Embryonic facial prominence (tissue), 1 donor: ENCODE measurements around the gene NHERF2.
"Not testable (repeated sequence)": the region's sequence is repeated elsewhere in the genome, so short reads cannot be mapped to it uniquely, and the experiment has no call there.

Source experiments
- DNase-seq: peaks from one replicate; pipeline ENCODE4 v3.0.0-alpha.2; 2016; ENCODE audit errors: extremely low spot score

NHERF2 gene

GRCh38 chr16:2028146-2028545, 1.4 kb downstream of the NHERF2 start:
- DNase-seq = no peak

DNA sequence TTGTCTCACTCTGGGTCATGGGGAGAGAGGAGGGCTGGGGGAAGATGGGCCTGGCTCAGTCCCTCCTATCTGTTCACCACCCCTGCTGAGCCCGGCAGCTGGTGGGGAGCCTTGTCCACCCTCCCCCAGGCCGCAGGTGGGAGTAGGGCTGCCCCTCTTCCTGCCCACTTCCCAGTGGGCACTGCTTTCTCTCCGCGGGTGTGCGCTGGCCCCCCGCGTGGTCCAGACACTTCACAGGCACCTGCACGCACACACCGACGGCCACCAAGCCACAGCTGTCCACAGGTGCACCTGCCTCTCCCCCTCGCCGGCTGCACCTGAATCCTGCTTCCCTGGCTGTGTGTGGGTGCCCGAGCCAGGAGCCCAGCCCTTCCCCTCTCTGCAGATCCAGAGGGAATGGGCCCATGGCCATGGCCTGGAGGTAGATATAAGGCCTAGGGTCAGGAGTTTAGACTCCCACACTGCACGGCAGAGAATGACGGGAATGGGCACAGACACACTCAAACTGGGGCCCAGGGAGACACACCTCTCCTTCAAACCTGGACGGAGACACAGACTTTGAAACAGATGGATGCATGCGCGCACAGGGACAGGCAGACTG, 2.0 kb downstream of the NHERF2 start:
- no peak for DNase-seq

DNA sequence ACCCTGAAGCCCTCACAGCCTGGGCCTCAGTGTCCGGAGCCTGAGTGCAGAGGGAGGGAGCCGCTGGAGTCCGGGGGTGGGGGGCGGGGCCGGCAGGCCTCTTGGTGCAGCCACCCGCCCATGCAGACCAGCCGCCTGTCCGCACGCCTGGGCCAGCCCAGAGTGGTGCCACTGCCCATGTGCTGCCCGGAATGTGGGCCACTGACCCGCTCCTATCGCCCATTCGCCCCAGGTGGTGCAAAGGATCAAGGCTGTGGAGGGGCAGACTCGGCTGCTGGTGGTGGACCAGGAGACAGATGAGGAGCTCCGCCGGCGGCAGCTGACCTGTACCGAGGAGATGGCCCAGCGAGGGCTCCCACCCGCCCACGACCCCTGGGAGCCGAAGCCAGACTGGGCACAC, 2.6 kb downstream of the NHERF2 start:
- no peak for DNase-seq

DNA sequence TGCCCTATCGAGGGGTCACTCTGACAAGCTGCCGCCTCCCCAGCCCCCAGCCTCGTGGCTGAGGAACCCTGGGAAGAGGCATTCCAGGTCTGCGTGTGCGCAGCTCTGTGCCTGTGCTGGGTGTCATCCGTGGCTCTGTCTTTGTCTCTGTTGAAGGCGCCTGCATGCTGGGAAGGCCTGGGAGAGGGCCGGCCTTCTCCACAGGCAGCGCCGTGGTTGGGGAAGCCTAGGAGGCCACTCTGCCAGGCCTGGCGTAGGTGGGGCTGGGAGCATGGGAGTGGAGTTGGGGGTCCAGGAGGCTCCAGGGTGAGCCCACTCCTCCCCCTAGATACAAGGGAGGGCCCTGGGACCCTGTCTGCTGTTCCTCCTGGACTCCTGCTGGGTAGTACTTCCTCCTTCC, 3.3 kb downstream of the NHERF2 start:
- no peak for DNase-seq

GRCh38 chr16:2031081-2031577, 4.4 kb downstream of the NHERF2 start:
- no peak for DNase-seq

GRCh38 chr16:2032285-2033056, 5.8 kb downstream of the NHERF2 start:
- DNase-seq = no peak

DNA sequence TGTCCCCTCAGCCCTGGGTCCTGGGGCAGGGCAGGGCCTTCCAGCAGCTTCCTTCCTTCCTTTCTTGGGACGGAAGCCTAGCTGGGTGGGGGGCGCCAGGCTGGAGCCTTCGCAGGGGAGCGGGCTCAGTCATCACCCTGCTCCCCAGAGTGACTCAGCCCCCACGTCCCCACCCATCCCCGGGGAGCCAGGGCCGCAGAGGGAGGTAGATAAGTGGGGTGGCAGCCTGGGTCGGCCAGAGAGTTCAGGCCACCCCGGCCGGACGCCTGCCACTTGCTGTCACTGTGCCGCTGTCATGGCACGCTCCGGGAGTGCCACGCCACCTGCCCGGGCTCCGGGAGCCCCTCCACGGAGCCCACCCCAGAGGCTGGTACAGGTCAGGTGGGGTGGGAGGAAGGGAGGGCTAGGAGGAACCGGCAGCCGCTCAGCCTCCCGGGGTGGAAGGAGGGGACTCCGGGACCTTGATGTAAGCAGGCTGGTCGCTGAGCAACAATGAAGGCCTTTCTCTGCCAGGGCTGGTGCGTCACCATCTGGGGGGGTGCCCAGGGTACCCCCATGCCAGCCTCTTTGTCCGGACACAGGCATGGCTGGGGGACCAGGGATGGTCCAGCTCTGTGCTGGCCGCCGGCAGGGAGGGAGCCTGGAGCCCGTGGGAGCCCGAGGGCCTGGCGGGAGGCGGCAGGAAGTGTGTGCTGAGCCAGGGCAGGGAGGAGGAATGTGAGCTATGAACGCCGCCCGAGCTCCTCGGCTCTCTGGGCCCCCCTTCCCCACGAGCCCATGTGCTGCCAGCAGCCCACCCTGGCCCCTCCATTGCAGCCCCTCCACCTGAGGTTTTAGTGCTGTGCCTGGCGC, 6.6 kb downstream of the NHERF2 start:
- no peak for DNase-seq

- not testable (repeated sequence) for DNase-seq
Observed at GRCh38 chr16:2033909-2034695, 7.4 kb downstream of the NHERF2 start.

GRCh38 chr16:2034696-2035430, 8.2 kb downstream of the NHERF2 start:
- no peak for DNase-seq

- DNase-seq = no peak
Observed at GRCh38 chr16:2035431-2036199, 8.9 kb downstream of the NHERF2 start.

DNA sequence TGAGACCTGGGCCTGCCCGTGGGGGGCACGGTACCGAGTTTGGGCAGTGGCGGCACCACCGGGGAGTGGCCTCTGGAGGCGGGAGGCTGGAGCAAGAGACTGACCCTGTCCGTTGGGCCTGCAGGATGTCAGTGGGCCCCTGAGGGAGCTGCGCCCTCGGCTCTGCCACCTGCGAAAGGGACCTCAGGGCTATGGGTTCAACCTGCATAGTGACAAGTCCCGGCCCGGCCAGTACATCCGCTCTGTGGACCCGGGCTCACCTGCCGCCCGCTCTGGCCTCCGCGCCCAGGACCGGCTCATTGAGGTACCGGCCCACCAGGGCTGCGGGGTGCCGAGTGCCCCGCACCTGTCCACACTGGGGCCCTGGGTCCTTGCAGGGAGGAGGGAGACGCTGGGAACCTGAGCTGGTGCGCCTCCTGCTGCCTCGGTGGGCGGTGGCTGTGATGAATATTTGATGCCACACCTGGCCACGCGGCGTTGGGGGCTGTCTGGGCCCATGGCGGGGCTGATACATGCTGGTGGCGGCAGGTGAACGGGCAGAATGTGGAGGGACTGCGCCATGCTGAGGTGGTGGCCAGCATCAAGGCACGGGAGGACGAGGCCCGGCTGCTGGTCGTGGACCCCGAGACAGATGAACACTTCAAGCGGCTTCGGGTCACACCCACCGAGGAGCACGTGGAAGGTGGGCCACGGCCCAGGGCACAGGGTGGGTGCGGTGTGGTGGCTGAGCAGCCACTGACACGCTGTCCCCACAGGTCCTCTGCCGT, 9.7 kb downstream of the NHERF2 start:
- no peak for DNase-seq

DNA sequence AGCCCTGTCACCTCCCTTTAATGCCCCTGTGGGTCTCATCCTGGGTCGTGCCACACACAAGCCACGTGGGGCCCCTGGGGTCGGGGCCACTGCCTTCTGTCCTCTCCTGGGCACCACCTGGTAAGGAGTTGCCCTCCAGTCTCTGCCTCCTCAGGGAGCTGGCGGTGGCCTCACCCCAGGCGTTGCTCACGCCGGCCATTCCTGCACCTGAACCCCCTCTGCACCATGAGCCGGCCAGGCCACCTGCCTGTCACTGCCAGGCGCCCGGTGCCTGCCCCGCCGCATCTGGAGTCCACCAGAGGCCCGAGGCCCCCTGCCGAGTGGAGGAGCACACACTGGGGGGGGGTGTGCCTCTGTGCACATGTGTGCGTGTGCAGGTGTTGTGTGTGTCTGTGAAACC, 10.4 kb downstream of the NHERF2 start:
- no peak for DNase-seq

GRCh38 chr16:2037647-2038381, 11.1 kb downstream of the NHERF2 start:
- peak; percentile 79 for DNase-seq

DNA sequence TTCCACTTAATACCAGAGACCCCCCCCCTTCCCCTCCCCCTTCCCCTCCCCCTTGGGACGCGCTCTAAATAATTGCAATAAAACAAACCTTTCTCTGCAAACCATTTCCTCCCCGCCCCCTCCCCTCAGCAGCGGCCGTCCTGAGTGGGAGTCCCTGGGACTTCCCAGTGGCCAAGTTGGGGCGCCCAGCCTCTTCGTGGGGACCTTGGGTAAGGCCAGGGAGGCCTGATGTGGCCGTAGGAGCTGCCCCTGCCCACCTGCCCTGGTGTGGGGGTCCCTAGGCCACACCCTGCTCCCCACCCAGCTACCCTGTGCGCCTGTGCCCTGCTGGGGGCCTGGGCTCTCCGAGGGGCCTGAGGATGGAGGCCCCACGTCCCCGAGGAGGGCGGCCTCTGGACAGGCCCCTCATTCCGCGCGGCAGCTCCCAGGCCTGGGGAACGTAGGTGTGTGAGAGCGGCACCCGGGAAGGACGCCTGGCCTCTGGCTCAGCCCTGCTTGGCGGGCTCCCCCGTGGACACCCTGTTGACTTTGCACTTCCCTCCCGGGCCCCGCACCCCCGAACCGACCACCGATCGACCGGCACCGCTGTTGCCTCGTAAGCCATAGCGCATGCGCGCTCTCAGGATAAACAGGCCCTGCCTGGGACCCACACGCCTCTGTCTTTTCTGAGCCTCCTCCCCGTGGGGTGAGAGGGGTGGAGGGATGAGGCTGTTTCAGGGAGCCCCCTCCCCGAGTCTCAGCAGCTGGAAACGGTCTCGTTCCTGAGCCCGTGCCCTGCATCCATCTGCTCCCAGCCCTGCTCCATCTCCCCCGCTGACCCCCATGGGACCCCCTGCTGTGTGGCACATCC, 11.9 kb downstream of the NHERF2 start:
- DNase-seq = no peak

GRCh38 chr16:2039274-2040031, 12.8 kb downstream of the NHERF2 start:
- peak; percentile 60 for DNase-seq

DNA sequence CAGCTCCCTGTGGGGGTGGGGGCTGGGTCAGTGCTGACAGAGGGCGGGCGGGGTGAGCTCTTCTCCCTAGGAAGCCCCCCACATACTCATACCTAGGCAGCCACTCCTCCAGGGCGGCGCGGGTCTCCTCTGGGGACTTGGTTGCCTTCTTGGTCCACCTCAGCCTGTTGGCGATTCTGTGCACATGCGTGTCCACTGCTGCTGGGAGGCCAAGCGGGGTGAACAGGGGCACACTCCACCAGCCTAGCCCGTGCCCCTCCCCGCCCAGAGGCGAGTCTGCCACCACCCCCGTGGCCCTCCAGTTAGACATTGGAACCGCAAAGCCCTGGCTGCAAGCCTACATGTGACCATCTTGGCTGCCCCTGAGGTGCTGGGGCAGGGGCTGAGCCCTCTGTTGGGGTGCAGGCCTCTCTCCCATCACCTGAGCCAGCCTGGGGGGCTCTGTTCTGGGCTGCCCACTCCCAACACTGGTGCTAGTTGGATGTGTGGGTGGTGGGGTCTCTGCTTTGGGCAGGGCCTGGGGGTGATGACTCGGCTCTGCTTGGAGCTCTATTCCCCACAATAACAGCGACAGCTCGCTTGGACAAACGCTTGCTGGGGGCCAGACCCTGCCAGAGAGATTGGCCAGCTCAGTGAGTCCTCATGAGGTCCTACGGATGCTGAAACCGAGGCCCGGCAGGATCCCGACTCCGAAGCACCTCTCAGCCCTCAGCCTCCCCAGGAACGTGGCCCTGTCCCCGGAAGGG, 13.5 kb downstream of the NHERF2 start:
- no peak for DNase-seq
